Measurements from ENCODE around the gene HYAL3. TPM values are rescaled to one million over a fixed set of nuclear protein-coding genes. Genes with fewer than 3 reads are reported as not detected.
A peak's percentile ranks its signal among the peaks of the same experiment; 100 is the strongest.

The HYAL3 gene
- total RNA-seq, 1 experiment from 2014 or later: 12.0 TPM

GRCh38 chr3:50330330-50330729 lies 31.1 kb upstream of the HYAL3 start:
- no peak for DNase-seq (ENCODE audit: low read depth)

GRCh38 chr3:50327943-50328691 lies 28.9 kb upstream of the HYAL3 start, which contains the start of gene TUSC2:
Gene TUSC2 (minus strand): TSS chr3:50328223. CDS start chr3:50328099, 124 bp downstream.
- DNase-seq (ENCODE audit: low read depth): peak; percentile 96

- no peak for DNase-seq (ENCODE audit: low read depth)
These were observed 27.9 kb upstream of the HYAL3 start for GRCh38 chr3:50327129-50327528.

- no peak for DNase-seq (ENCODE audit: low read depth)
These were observed 27.0 kb upstream of the HYAL3 start for GRCh38 chr3:50326182-50326541.

- no peak for DNase-seq (ENCODE audit: low read depth)
These were observed 26.4 kb upstream of the HYAL3 start for GRCh38 chr3:50325497-50326181.

- no peak for DNase-seq (ENCODE audit: low read depth)
These were observed 25.9 kb upstream of the HYAL3 start for GRCh38 chr3:50325113-50325480.

- peak; percentile 66 for DNase-seq (ENCODE audit: low read depth)
These were observed 25.3 kb upstream of the HYAL3 start for GRCh38 chr3:50324351-50325112.

GRCh38 chr3:50323614-50324199 lies 24.5 kb upstream of the HYAL3 start:
- DNase-seq (ENCODE audit: low read depth): no peak

- DNase-seq (ENCODE audit: low read depth): no peak
These were observed 23.9 kb upstream of the HYAL3 start for GRCh38 chr3:50323092-50323600.

- no peak for DNase-seq (ENCODE audit: low read depth)
These were observed 23.3 kb upstream of the HYAL3 start, which contains the start of gene HYAL2 for GRCh38 chr3:50322386-50323091. Gene HYAL2 (minus strand): TSS chr3:50322745. CDS start chr3:50320489, 2,256 bp downstream.

GRCh38 chr3:50322115-50322385 lies 22.8 kb upstream of the HYAL3 start:
- no peak for DNase-seq (ENCODE audit: low read depth)

- peak; percentile 88 for DNase-seq (ENCODE audit: low read depth)
These were observed 22.3 kb upstream of the HYAL3 start for GRCh38 chr3:50321336-50322114.

- peak; percentile 74 for DNase-seq (ENCODE audit: low read depth)
These were observed 21.7 kb upstream of the HYAL3 start for GRCh38 chr3:50320853-50321335.

- no peak for DNase-seq (ENCODE audit: low read depth)
These were observed 20.9 kb upstream of the HYAL3 start for GRCh38 chr3:50319894-50320625.

GRCh38 chr3:50319181-50319893 lies 20.1 kb upstream of the HYAL3 start:
- DNase-seq (ENCODE audit: low read depth): no peak

GRCh38 chr3:50318615-50319014 lies 19.4 kb upstream of the HYAL3 start:
- DNase-seq (ENCODE audit: low read depth): no peak

GRCh38 chr3:50318163-50318562 lies 19.0 kb upstream of the HYAL3 start:
- DNase-seq (ENCODE audit: low read depth): no peak

GRCh38 chr3:50317300-50317699 lies 18.1 kb upstream of the HYAL3 start:
- DNase-seq (ENCODE audit: low read depth): no peak

GRCh38 chr3:50316657-50317242 lies 17.5 kb upstream of the HYAL3 start:
- DNase-seq (ENCODE audit: low read depth): peak; percentile 54

All from RPMI7951 (cell line).